B cell (primary cell): ENCODE measurements around the gene ENO2. TPM values are rescaled to one million over a fixed set of nuclear protein-coding genes. Genes with fewer than 3 reads are reported as not detected.

Experiments
- ATAC-seq: fragments of 200-7000 bp; cut with Tn5 transposase; one replicate; pipeline ENCODE4 v1.10.0; 2021; ENCODE audit warnings: low read depth, mild to moderate bottlenecking, moderate number of reproducible peaks, moderate library complexity
- CTCF ChIA-PET: fragments of 350-600 bp; sonication (Branson Sonifier 250); formaldehyde crosslinking; loops from one replicate; lab custom pipeline; 2021; ENCODE audit warnings: antibody characterized with exemption, inconsistent platforms; lab: Charles Lee
- POLR2A ChIA-PET: fragments of 350-600 bp; sonication (Branson Sonifier 250); formaldehyde crosslinking; loops from one replicate; lab custom pipeline; 2021; ENCODE audit warnings: antibody characterized with exemption; lab: Charles Lee
- DNase-seq: peaks from one replicate; pipeline ENCODE4 v3.0.0; 2013
- H2AFZ ChIP-seq: 2 replicates; pipeline ENCODE4 v1.6.1; 2012; ENCODE audit warnings: mild to moderate bottlenecking, low read depth, low read length; ENCODE audit not compliant: insufficient read depth, poor library complexity, severe bottlenecking
- H3K27ac ChIP-seq, 2 donors: 1 replicate in 1 of 2; 2 replicates in 1 of 2; pipeline ENCODE4 v1.5.1; 2012 to 2013; ENCODE audit warnings: low read length in 2 of 2, mild to moderate bottlenecking in 2 of 2, moderate library complexity in 1 of 2
- H3K27me3 ChIP-seq, 4 experiments: fragments of 200-600 bp in 1 of 4; sonication (generic) in 1 of 4; replicated peaks in 1 of 4; 1 replicate in 2 of 4; 2 replicates in 2 of 4; pipeline versions ENCODE4 v1.6.1 to v1.7.0; 2013 to 2016; ENCODE audit warnings: low read length in 3 of 4, mild to moderate bottlenecking in 2 of 4, mixed read lengths in 1 of 4, moderate library complexity in 1 of 4; ENCODE audit not compliant: insufficient read depth in 4 of 4, control insufficient read depth in 3 of 4; ENCODE audit errors: control extremely low read depth in 1 of 4
- H3K36me3 ChIP-seq, 2 experiments: replicated peaks in 1 of 2; 1 replicate in 1 of 2; 2 replicates in 1 of 2; pipeline versions ENCODE4 v1.6.1 to v1.7.1; 2013; ENCODE audit warnings: low read length in 1 of 2; ENCODE audit not compliant: insufficient read depth in 2 of 2, control insufficient read depth in 1 of 2; ENCODE audit errors: control extremely low read depth in 1 of 2, extremely low read depth in 1 of 2
- H3K4me1 ChIP-seq, 2 donors: fragments of 200-600 bp in 1 of 2; sonication (generic) in 1 of 2; 1 replicate in 1 of 2; 2 replicates in 1 of 2; pipeline versions ENCODE4 v1.5.1 to v1.6.1; 2013 to 2017; ENCODE audit warnings: low read length in 2 of 2; ENCODE audit not compliant: control insufficient read depth in 2 of 2, insufficient read depth in 2 of 2
- H3K4me2 ChIP-seq: replicated peaks from 2 replicates; pipeline ENCODE3; 2012; ENCODE audit warnings: mild to moderate bottlenecking, low read depth, low read length; ENCODE audit not compliant: poor library complexity, severe bottlenecking
- H3K4me3 ChIP-seq, 5 experiments: fragments of 200-600 bp in 1 of 5; sonication (generic) in 1 of 5; 1 replicate in 3 of 5; 2 replicates in 2 of 5; pipeline versions ENCODE4 v1.5.1 to v1.7.0; 2011 to 2016; ENCODE audit warnings: low read length in 4 of 5, mild to moderate bottlenecking in 4 of 5, low read depth in 2 of 5, control low read depth in 1 of 5, moderate library complexity in 1 of 5; ENCODE audit not compliant: insufficient read depth in 1 of 5; ENCODE audit errors: control extremely low read depth in 1 of 5, extremely low read depth in 1 of 5
- H3K79me2 ChIP-seq: fragments of 200-600 bp; sonication (generic); one replicate; pipeline ENCODE4 v1.6.0; 2016; ENCODE audit warnings: low read length; ENCODE audit not compliant: control insufficient read depth, insufficient read depth
- H3K9ac ChIP-seq: fragments of 200-600 bp; sonication (generic); 2 replicates; pipeline ENCODE4 v1.6.1; 2017; ENCODE audit warnings: mild to moderate bottlenecking, low read length, moderate library complexity
- H3K9me3 ChIP-seq, 3 donors: one replicate each; pipeline versions ENCODE4 v1.6.1 to v1.7.1; 2013; ENCODE audit warnings: low read length in 2 of 3; ENCODE audit not compliant: control insufficient read depth in 2 of 3, insufficient read depth in 1 of 3; ENCODE audit errors: control extremely low read depth in 1 of 3
- H4K20me1 ChIP-seq: 2 replicates; pipeline ENCODE4 v1.6.0; 2012; ENCODE audit warnings: mild to moderate bottlenecking, low read length; ENCODE audit not compliant: insufficient read depth, control insufficient read depth, poor library complexity, severe bottlenecking
- H3K27ac Mint-ChIP-seq: one replicate; pipeline ENCODE4 v1.8.0; 2021; ENCODE audit warnings: mixed read lengths
- H3K27me3 Mint-ChIP-seq: one replicate; pipeline ENCODE4 v1.8.0; 2021; ENCODE audit warnings: mixed read lengths
- H3K4me1 Mint-ChIP-seq: one replicate; pipeline ENCODE4 v1.8.0; 2021; ENCODE audit warnings: mixed read lengths
- H3K4me3 Mint-ChIP-seq: one replicate; pipeline ENCODE4 v1.8.0; 2021; ENCODE audit warnings: mixed read lengths
- H3K9me3 Mint-ChIP-seq: one replicate; pipeline ENCODE4 v1.8.0; 2022; ENCODE audit warnings: mixed read lengths; ENCODE audit not compliant: insufficient read depth
- CTCF ChIP-seq: fragments of 200-600 bp; IDR thresholded peaks from one replicate; pipeline ENCODE4 v1.8.0; 2022; ENCODE audit warnings: antibody characterized with exemption, mild to moderate bottlenecking
- EZH2 ChIP-seq: IDR thresholded peaks from 2 replicates; pipeline ENCODE4 v1.6.1; 2012; ENCODE audit warnings: borderline replicate concordance, low read depth, mild to moderate bottlenecking, moderate library complexity, low read length; ENCODE audit not compliant: insufficient read depth, poor library complexity, severe bottlenecking
- whole genome bisulfite sequencing: methylation state at CpG from one replicate; pipeline ENCODE4 v1.1.5; 2013; ENCODE audit warnings: missing lambda C conversion rate; ENCODE audit not compliant: insufficient coverage; 5-methylcytosine and 5-hydroxymethylcytosine counted together
- intact Hi-C: fragments of 100-400 bp; cut with micrococcal nuclease; formaldehyde crosslinking; loops from one replicate; pipeline ENCODE4 v1.10.0; 2022
- polyA plus RNA-seq: library from polyadenylated mRNA; depleted of rRNA; stranded (reverse); fragments of >200 nt; gene quantifications from 2 replicates; pipeline ENCODE4 v1.2.3, GENCODE V29; 2012
- total RNA-seq, 2 donors: library from RNA; stranded (reverse); fragments of 120-200 nt in 1 of 2; gene quantifications; 1 replicate in 1 of 2; 2 replicates in 1 of 2; pipeline versions ENCODE4 v1.2.3 to v1.2.4, GENCODE V29; 2013 to 2022

Gene ENO2
- total and polyA plus RNA-seq, 2 donors (not counting 1 experiment from before 2014, with no cell fraction given), result 42.5 to 55.3 TPM

GRCh38 chr12:6899427-6899826, 15.0 kb upstream of the ENO2 start:
- no peak for TF ChIP-seq CTCF
- TF ChIP-seq EZH2, result no peak
- no peaks in the 10 kb centered on the region for H3K36me3 ChIP-seq
- Mint-ChIP-seq H3K27ac (no peak overlapping the region), H3K27me3 (no peaks in the 10 kb centered on the region), H3K4me3 (no peak overlapping the region), H3K4me1 (peaks cover 8% of the 10 kb centered on the region), H3K9me3 (no peaks in the 10 kb centered on the region)
- no peaks in the 10 kb centered on the region for H3K79me2 ChIP-seq
- H3K4me1 ChIP-seq, result peaks cover 8 to 14% of the 10 kb centered on the region in 2 donors
- H3K9ac ChIP-seq, result no peak overlapping the region
- H3K4me3 ChIP-seq, result no peak overlapping the region
- no peaks in the 10 kb centered on the region for H4K20me1 ChIP-seq
- POLR2A ChIA-PET, result no interaction called here
- no peak overlapping the region for H3K4me2 ChIP-seq
- CTCF ChIA-PET, result interaction anchor here (0.5 to 3.3 kb wide), 4 partner anchors 8 to 143 kb away, joined by 3 to 10 read pairs (median 4); partner anchors contain the start of gene SPSB2
- H3K27ac ChIP-seq, result no peak overlapping the region
- ATAC-seq (no peak), DNase-seq (no peak)
- no peaks in the 10 kb centered on the region for H3K9me3 ChIP-seq
- peak overlapping the region; percentile 16 for H2AFZ ChIP-seq
- WGBS, result no CpG with 5 or more reads among the region's 5 CpGs
- intact Hi-C loops, result no loop called here
- H3K27me3 ChIP-seq, result no peaks in the 10 kb centered on the region

- Histone ChIP-seq H3K4me3 (no peak overlapping the region), H3K36me3 (no peaks in the 10 kb centered on the region), H3K79me2 (no peaks in the 10 kb centered on the region), H4K20me1 (no peaks in the 10 kb centered on the region), H3K4me2 (no peak overlapping the region), H2AFZ (peak overlapping the region; percentile 16), H3K9me3 (no peaks in the 10 kb centered on the region), H3K27ac (no peak overlapping the region), H3K27me3 (no peaks in the 10 kb centered on the region), H3K9ac (no peak overlapping the region), H3K4me1 (peaks cover 10 to 18% of the 10 kb centered on the region in 2 donors)
- ChIA-PET CTCF (interaction anchor here (0.5 to 1.5 kb wide), 3 partner anchors 8 to 142 kb away, joined by 3 to 5 read pairs (median 4); no protein-coding TSS in a partner anchor), POLR2A (no interaction called here)
- WGBS, result 43% methylated on average over 5 of the region's 10 CpGs
- H3K4me3 Mint-ChIP-seq, result no peak overlapping the region
- intact Hi-C loops, result no loop called here
- peaks cover 8% of the 10 kb centered on the region for H3K4me1 Mint-ChIP-seq
- H3K27me3 Mint-ChIP-seq, result no peaks in the 10 kb centered on the region
- H3K27ac Mint-ChIP-seq, result no peak overlapping the region
- no peak for TF ChIP-seq CTCF
- TF ChIP-seq EZH2, result no peak
- DNase-seq (peak; percentile 32), ATAC-seq (no peak)
- H3K9me3 Mint-ChIP-seq, result no peaks in the 10 kb centered on the region
Observed at GRCh38 chr12:6899837-6900519, 14.4 kb upstream of the ENO2 start.
